ENCODE data around the gene SELENBP1.
A peak's percentile ranks its signal among the peaks of the same experiment; 100 is the strongest.

Gene SELENBP1

DNA sequence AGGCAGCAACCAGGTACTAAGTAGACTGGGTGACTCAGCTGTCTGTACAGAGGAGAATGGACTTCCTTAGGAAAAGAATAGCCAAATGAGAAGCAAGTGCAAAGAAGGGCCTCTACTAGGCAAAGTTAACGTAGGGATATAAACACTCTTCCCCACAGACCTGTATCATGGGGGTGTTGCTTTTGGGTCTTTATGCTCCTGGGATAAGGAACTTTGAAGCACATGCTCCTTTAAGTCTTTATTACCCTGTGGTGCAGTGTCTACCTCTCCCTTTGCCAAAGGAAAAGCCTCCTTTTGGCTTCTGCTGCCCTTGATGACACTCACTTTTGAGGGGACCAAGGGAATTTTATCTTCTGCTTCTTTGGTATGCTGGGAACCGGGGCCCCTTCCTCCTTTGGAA is 30.5 kb downstream of the SELENBP1 start:
- DNase-seq, result no peak

DNA sequence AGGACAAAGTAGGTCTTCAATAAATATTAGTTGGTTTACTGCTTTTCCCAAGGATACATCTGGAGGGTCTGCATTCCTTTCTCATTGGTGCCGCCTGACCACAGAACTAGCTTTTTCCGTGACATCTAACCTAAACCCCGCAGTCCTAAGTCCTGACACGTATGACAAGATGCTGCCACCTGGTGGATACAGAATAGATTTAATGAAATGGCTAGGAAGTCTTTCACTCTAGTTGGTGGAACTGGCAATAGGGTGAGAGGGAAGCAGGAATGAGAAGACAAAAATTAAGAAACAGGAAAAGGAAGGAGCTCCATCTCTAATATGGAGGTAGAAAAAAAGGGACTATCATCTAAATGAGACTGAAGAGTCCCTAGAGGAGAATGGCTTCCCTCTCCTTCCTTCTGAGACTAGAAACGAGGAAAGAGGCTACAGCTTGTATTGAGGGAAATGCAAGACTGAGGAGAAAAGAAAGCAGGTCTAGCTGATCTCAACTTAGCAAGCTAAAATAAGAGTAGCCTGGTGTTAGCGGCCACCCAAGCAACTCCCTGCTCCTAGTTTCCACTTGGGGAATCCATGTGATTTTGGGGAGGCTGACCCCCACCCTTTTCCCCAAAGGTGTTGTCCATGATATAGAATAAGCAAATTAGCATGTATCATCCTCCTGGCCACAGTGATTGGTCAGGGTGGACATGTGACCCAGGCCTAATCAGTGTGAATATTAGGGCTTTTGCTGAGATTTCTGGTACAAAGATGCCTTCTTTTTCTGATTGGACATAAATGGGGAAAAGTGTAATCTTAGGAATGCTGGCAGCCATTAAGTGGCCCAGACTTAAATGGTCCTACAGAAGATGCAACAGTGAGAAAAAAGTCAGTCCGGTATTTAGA is 31.4 kb downstream of the SELENBP1 start:
- DNase-seq, result peak; percentile 15 to 46

DNA sequence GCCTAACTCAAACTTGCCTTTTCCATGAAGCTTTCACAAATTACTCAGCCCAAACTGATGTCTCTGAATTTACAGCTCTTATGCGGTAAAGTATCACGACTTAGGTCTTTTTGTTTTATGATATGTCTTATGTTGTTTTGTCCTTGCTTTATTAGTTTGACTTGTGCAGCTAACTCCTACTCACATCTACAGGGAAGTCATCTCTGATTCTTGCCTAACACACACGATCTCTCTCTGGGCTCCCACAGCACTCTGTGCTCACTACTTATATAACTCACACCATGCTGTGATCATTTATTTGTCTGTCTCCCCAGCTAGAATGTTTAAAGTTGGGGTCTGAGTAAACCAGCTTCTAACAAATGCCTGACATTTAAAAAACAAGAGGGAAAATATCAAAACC is 35.9 kb downstream of the SELENBP1 start:
- no peak for DNase-seq

DNA sequence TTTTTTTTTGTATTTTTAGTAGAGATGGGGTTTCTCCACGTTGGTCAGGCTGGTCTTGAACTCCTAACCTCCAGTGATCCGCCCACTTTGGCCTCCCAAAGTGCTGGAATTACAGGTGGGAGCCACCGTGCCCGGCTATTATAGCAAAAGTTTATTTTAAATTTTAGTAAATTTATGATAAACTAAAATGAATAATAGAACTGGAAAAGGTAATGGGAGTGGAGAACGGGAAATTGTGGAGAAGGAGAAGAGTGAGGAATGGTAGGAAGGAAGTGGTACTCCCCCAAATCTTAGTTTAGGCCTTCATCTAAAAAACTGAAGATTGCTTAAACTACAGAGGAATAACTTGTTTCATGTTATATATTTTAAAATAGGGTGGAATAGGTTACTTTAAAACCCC is 37.7 kb downstream of the SELENBP1 start:
- DNase-seq, result no peak

GRCh38 chr1:151327903-151328674 is 44.4 kb downstream of the SELENBP1 start:
- no peak for DNase-seq

DNA sequence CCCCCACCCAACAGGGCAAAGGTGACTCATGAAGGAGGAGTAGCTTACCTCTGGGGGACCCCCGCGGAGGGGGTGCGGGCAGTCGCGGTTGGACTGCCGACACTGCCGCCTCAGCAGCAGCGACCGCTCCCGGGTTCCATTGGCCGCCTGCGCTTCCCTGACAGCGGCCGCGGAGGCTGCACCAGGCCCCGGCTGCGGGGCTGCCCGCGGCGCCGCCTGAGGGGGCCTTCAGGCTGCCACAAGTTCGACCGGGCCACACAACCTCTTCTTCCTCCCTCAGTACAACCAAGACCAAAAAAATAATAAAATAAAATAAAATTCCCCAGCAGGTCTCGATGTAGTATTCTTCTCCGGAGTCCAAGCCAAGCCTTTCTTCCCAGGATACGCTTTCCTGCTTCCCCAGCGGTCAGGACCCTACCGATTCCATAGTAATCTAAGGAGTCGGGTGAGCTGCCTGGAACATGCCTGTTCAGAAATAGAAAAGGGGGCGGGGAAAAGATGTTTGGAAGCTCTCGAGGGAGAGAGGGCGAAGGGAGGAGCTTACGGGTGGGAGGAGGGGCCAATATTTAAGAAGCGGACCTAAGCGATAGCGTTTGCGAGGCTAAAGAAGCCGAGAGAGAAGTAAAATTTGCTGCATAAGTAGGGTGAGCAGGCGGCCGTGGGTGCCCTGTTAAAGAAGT is 45.1 kb downstream of the SELENBP1 start, which contains the start of gene PI4KB:
TSS of gene PI4KB (minus strand) at position 194 of the 680 bp plus-strand sequence. CDS start 10,935 bp downstream, outside the sequence.
- DNase-seq, result peak; percentile 75 to 88

DNA sequence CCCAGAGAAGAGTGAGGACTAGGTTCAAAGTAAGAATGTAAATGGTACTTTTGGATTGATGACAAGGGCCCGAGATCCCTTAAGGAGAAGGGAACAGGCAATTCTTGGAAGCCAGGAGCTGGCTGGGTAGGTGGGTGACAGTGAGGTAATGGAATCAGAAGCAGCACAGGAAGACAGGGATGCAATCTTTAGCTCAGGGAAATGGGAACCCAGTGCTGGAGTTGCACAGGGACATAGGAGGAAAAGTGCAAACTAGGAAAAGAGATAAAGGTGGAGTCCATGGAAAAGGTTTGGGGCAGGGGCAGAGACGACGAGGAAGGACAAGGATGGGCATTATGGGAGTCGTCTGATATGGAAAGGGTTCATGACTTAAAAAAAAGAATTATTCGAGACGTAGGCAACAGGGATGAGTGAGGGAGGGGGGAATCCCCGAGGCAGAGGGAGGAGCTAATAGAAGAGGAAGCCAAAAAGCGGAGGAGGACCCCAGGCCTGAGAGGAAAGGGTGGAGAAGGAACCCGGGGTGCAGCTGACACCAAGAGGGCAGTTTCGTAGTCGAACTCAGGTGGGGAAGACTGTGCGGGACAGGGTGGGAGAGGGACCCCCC is 45.8 kb downstream of the SELENBP1 start:
- peak; percentile 50 to 71 for DNase-seq

- DNase-seq, result no peak
These were observed 46.7 kb downstream of the SELENBP1 start for GRCh38 chr1:151325646-151326429.

DNA sequence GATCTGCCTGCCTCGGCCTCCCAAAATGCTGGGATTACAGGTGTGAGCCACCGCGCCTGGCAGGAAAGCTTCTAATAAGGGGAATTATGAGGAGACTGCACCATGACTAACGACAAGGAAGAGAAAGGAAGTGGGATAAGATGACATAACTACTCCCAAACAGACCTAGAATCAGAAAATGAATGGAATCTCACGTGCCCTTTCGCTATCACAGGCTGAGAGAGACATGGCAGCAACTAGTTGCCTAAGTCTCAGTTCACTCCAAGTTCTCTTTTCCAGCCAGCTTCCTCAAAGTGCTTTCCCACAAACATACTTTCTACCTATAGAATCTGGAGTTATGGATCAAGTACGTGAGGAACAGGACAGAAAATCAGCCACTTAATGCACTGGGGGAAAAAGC is 47.3 kb downstream of the SELENBP1 start:
- DNase-seq, result no peak

DNA sequence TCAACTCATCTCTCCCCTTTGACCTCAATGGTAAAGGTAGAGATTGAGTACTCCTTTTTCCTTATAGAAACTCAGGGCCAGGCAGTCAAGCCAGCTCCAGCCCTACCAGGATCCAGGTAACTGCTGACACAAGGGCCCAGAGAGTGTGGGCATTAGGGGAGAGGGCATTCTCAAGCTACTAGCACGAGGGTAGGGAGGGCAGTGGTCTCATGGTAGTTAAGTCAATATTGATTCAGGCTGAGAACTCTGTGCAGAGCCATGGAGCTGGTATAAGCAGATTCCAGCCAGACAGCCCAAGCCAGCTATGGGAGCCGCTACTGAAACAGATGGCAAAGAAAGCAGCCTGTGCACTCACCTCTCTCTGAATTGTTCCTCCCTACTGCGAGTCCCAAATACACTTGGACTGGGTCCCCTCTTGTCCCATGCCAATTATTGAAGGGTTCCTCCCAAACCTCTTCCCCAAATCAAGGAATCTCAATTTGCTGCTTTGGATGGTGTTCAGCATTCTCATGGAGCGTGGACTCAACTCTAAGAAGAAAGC is 48.0 kb downstream of the SELENBP1 start:
- DNase-seq, result no peak

- no peak for DNase-seq
These were observed 53.5 kb downstream of the SELENBP1 start for GRCh38 chr1:151318975-151319374.

DNA sequence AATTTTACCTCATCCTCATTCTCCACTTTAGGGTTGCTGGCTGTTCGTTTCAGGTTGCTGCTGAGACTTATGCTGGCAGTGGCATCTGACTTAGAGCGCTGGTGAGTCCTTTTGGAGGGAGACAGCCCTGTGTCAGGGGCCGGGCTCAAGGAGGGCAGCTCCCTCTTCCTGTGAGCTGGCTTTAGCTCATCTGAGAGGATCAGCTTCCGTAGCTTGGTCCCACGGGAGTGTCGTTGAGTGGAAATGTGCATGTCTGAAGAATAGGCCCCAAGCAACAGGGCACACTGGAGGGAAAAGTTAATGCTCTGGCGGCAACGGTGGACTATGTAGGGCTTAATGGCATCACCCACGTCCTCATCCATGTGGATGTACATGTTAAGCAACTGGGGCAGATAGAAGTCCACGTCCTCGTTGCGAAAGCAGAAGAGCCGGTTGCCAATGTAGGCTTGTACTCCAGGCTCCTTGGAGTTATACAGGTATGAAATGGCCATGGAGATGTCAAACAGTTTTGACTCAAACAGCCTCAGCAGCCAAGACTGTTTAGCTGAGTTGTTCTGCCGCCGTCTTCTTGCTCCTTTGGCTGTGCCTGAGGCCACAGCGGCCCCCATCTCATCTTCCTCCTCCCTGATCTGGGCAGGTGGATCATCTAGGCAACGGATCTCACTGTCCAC is 56.8 kb downstream of the SELENBP1 start:
- DNase-seq, result no peak
